HEK293 (cell line): ENCODE results near the gene KREMEN1.
"Not testable (repeated sequence)": the region's sequence is repeated elsewhere in the genome, so short reads cannot be mapped to it uniquely, and the experiment has no call there.

ENCODE experiments used
- EGR2 ChIP-seq: fragments of 450-650 bp; formaldehyde crosslinking; IDR thresholded peaks from 2 replicates; pipeline ENCODE4 v1.5.1; 2016; ENCODE audit warnings: low read depth, missing biosample characterization, missing genetic modification characterization
- GLIS2 ChIP-seq: fragments of 450-650 bp; formaldehyde crosslinking; IDR thresholded peaks from 2 replicates; pipeline ENCODE4 v1.5.1; 2016; ENCODE audit warnings: missing biosample characterization, missing genetic modification characterization
- KLF10 ChIP-seq: fragments of 450-650 bp; IDR thresholded peaks from 2 replicates; pipeline ENCODE4 v1.5.1; 2018; ENCODE audit warnings: missing biosample characterization, mild to moderate bottlenecking, missing genetic modification characterization
- YY1 ChIP-seq: fragments of 450-650 bp; formaldehyde crosslinking; IDR thresholded peaks from 2 replicates; pipeline ENCODE4 v1.5.1; 2018; ENCODE audit warnings: missing biosample characterization, missing genetic modification characterization
- ZNF274 ChIP-seq, 2 experiments: fragments of 200-500 bp in 1 of 2; fragments of 450-650 bp in 1 of 2; sonication (Bioruptor generic) in 1 of 2; formaldehyde crosslinking in 1 of 2; IDR thresholded peaks; 2 replicates each; pipeline versions ENCODE4 v1.5.1 to v1.6.1; 2014 to 2016; ENCODE audit warnings: borderline replicate concordance in 1 of 2, inconsistent platforms in 1 of 2, low read length in 1 of 2, missing biosample characterization in 1 of 2, missing genetic modification characterization in 1 of 2
- ZNF776 ChIP-seq: fragments of 450-650 bp; formaldehyde crosslinking; IDR thresholded peaks from 2 replicates; pipeline ENCODE4 v1.5.0; 2017; ENCODE audit warnings: missing biosample characterization, missing genetic modification characterization, borderline replicate concordance
- ZNF777 ChIP-seq: fragments of 450-650 bp; formaldehyde crosslinking; IDR thresholded peaks from 2 replicates; pipeline ENCODE4 v1.5.1; 2017; ENCODE audit warnings: missing biosample characterization, missing genetic modification characterization, borderline replicate concordance
- TF ChIP-seq, protein P1 (sequence below): sonication (generic); formaldehyde crosslinking; IDR thresholded peaks from 2 replicates; pipeline ENCODE4 v1.8.1; 2022; ENCODE audit warnings: mild to moderate bottlenecking, moderate library complexity, missing genetic modification reagents
- TF ChIP-seq, protein P2 (sequence below): fragments of 450-650 bp; formaldehyde crosslinking; IDR thresholded peaks from 2 replicates; pipeline ENCODE4 v1.5.1; 2016; ENCODE audit warnings: missing biosample characterization, missing genetic modification characterization
- TF ChIP-seq, protein P3 (sequence below): fragments of 450-650 bp; formaldehyde crosslinking; IDR thresholded peaks from 2 replicates; pipeline ENCODE4 v1.5.1; 2016; ENCODE audit warnings: missing biosample characterization, missing genetic modification characterization
- TF ChIP-seq, protein P4 (sequence below): fragments of 450-650 bp; IDR thresholded peaks from 2 replicates; pipeline ENCODE4 v1.5.1; 2018; ENCODE audit warnings: missing biosample characterization, missing genetic modification characterization
- TF ChIP-seq, protein P5 (sequence below): fragments of 450-650 bp; formaldehyde crosslinking; IDR thresholded peaks from 2 replicates; pipeline ENCODE4 v1.5.1; 2016; ENCODE audit warnings: missing biosample characterization, missing genetic modification characterization

DNA sequence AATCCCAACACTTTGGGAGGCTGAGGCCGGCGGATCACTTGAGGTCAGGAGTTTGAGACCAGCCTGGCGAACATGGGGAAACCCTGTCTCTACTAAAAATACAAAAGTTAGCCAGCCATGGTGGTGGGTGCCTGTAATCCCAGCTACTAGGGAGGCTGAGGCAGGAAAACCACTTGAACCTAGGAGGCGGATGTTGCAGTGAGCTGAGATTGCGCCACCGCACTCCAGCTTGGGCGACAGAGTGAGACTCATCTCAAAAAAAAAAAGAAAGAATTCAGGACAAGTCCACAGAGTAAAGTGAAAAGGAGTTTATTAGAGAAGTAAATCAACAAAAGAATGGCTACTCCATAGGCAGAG, 10.7 kb downstream of the KREMEN1 start:
- not testable (repeated sequence) for TF ChIP-seq YY1 (tag by site-specific recombination); ZNF777 (tag by site-specific recombination); EGR2; GLIS2 (tag by site-specific recombination); KLF10; ZNF274 (IDR thresholded peaks at IDR 0.05; ENCODE audit: low read length); ZNF274 (tag by site-specific recombination; IDR thresholded peaks at IDR 0.05; ENCODE audit: borderline replicate concordance); ZNF776
- TF ChIP-seq, protein P1, sequence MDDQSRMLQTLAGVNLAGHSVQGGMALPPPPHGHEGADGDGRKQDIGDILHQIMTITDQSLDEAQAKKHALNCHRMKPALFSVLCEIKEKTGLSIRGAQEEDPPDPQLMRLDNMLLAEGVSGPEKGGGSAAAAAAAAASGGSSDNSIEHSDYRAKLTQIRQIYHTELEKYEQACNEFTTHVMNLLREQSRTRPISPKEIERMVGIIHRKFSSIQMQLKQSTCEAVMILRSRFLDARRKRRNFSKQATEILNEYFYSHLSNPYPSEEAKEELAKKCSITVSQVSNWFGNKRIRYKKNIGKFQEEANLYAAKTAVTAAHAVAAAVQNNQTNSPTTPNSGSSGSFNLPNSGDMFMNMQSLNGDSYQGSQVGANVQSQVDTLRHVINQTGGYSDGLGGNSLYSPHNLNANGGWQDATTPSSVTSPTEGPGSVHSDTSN (CRISPR knock-in tag): not testable (repeated sequence)
- TF ChIP-seq, protein P2, sequence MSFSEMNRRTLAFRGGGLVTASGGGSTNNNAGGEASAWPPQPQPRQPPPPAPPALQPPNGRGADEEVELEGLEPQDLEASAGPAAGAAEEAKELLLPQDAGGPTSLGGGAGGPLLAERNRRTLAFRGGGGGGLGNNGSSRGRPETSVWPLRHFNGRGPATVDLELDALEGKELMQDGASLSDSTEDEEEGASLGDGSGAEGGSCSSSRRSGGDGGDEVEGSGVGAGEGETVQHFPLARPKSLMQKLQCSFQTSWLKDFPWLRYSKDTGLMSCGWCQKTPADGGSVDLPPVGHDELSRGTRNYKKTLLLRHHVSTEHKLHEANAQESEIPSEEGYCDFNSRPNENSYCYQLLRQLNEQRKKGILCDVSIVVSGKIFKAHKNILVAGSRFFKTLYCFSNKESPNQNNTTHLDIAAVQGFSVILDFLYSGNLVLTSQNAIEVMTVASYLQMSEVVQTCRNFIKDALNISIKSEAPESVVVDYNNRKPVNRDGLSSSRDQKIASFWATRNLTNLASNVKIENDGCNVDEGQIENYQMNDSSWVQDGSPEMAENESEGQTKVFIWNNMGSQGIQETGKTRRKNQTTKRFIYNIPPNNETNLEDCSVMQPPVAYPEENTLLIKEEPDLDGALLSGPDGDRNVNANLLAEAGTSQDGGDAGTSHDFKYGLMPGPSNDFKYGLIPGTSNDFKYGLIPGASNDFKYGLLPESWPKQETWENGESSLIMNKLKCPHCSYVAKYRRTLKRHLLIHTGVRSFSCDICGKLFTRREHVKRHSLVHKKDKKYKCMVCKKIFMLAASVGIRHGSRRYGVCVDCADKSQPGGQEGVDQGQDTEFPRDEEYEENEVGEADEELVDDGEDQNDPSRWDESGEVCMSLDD (tag by site-specific recombination): not testable (repeated sequence)
- TF ChIP-seq, protein P3, sequence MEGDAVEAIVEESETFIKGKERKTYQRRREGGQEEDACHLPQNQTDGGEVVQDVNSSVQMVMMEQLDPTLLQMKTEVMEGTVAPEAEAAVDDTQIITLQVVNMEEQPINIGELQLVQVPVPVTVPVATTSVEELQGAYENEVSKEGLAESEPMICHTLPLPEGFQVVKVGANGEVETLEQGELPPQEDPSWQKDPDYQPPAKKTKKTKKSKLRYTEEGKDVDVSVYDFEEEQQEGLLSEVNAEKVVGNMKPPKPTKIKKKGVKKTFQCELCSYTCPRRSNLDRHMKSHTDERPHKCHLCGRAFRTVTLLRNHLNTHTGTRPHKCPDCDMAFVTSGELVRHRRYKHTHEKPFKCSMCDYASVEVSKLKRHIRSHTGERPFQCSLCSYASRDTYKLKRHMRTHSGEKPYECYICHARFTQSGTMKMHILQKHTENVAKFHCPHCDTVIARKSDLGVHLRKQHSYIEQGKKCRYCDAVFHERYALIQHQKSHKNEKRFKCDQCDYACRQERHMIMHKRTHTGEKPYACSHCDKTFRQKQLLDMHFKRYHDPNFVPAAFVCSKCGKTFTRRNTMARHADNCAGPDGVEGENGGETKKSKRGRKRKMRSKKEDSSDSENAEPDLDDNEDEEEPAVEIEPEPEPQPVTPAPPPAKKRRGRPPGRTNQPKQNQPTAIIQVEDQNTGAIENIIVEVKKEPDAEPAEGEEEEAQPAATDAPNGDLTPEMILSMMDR: not testable (repeated sequence)
- TF ChIP-seq, protein P4, sequence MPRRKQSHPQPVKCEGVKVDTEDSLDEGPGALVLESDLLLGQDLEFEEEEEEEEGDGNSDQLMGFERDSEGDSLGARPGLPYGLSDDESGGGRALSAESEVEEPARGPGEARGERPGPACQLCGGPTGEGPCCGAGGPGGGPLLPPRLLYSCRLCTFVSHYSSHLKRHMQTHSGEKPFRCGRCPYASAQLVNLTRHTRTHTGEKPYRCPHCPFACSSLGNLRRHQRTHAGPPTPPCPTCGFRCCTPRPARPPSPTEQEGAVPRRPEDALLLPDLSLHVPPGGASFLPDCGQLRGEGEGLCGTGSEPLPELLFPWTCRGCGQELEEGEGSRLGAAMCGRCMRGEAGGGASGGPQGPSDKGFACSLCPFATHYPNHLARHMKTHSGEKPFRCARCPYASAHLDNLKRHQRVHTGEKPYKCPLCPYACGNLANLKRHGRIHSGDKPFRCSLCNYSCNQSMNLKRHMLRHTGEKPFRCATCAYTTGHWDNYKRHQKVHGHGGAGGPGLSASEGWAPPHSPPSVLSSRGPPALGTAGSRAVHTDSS: not testable (repeated sequence)
- TF ChIP-seq, protein P5, sequence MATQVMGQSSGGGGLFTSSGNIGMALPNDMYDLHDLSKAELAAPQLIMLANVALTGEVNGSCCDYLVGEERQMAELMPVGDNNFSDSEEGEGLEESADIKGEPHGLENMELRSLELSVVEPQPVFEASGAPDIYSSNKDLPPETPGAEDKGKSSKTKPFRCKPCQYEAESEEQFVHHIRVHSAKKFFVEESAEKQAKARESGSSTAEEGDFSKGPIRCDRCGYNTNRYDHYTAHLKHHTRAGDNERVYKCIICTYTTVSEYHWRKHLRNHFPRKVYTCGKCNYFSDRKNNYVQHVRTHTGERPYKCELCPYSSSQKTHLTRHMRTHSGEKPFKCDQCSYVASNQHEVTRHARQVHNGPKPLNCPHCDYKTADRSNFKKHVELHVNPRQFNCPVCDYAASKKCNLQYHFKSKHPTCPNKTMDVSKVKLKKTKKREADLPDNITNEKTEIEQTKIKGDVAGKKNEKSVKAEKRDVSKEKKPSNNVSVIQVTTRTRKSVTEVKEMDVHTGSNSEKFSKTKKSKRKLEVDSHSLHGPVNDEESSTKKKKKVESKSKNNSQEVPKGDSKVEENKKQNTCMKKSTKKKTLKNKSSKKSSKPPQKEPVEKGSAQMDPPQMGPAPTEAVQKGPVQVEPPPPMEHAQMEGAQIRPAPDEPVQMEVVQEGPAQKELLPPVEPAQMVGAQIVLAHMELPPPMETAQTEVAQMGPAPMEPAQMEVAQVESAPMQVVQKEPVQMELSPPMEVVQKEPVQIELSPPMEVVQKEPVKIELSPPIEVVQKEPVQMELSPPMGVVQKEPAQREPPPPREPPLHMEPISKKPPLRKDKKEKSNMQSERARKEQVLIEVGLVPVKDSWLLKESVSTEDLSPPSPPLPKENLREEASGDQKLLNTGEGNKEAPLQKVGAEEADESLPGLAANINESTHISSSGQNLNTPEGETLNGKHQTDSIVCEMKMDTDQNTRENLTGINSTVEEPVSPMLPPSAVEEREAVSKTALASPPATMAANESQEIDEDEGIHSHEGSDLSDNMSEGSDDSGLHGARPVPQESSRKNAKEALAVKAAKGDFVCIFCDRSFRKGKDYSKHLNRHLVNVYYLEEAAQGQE (tag by site-specific recombination): not testable (repeated sequence)
